Mesodermal cell (in vitro differentiated cells): ENCODE data around the gene TSC22D1.
"Not testable (repeated sequence)": the region's sequence is repeated elsewhere in the genome, so short reads cannot be mapped to it uniquely, and the experiment has no call there.

Source experiments
- H3K27ac ChIP-seq: 2 replicates; pipeline ENCODE4 v1.7.0; 2013; ENCODE audit warnings: mild to moderate bottlenecking, low read depth, low read length, moderate library complexity; ENCODE audit not compliant: severe bottlenecking
- H3K36me3 ChIP-seq: 2 replicates; pipeline ENCODE4 v1.7.1; 2013; ENCODE audit warnings: mild to moderate bottlenecking, low read length, moderate library complexity; ENCODE audit not compliant: control insufficient read depth, insufficient read depth
- H3K4me1 ChIP-seq: one replicate; pipeline ENCODE4 v1.7.1; 2013; ENCODE audit warnings: mild to moderate bottlenecking, low read length; ENCODE audit not compliant: insufficient read depth, control insufficient read depth, poor library complexity, severe bottlenecking
- H3K4me3 ChIP-seq: 2 replicates; pipeline ENCODE4 v1.7.0; 2013; ENCODE audit warnings: low read length, control low read depth, mild to moderate bottlenecking; ENCODE audit not compliant: insufficient read depth, poor library complexity, severe bottlenecking; ENCODE audit errors: extremely low read depth
- H3K9me3 ChIP-seq: 2 replicates; pipeline ENCODE4 v1.7.1; 2013; ENCODE audit warnings: mild to moderate bottlenecking, low read length, moderate library complexity; ENCODE audit not compliant: control insufficient read depth
- WGBS, 2 experiments: methylation state at CpG; one replicate each; pipeline ENCODE4 v1.1.5; 2013; ENCODE audit warnings: missing lambda C conversion rate in 2 of 2; ENCODE audit not compliant: insufficient coverage in 2 of 2; 5-methylcytosine and 5-hydroxymethylcytosine counted together

Gene TSC22D1

GRCh38 chr13:44573071-44573470 is 3.1 kb downstream of the TSC22D1 start:
- no peak overlapping the region for H3K27ac ChIP-seq
- H3K36me3 ChIP-seq: peaks cover 17% of the 10 kb centered on the region
- H3K4me1 ChIP-seq: peaks cover 18% of the 10 kb centered on the region
- H3K4me3 ChIP-seq: peak overlapping the region; percentile 21
- H3K9me3 ChIP-seq: no peaks in the 10 kb centered on the region
- 49 to 50% methylated on average over 2 to 7 of the region's 7 CpGs for WGBS, 2 experiments

- Histone ChIP-seq H3K27ac (no peak overlapping the region), H3K36me3 (no peaks in the 10 kb centered on the region), H3K4me3 (no peak overlapping the region), H3K9me3 (no peaks in the 10 kb centered on the region), H3K4me1 (no peaks in the 10 kb centered on the region)
These were observed 9.5 kb downstream of the TSC22D1 start for GRCh38 chr13:44566601-44567000.

GRCh38 chr13:44565881-44566280 is 10.2 kb downstream of the TSC22D1 start:
- H3K4me3 ChIP-seq: no peak overlapping the region
- H3K9me3 ChIP-seq: no peaks in the 10 kb centered on the region
- H3K36me3 ChIP-seq: no peaks in the 10 kb centered on the region
- WGBS, 2 experiments: 100% methylated on average over 3 of the region's 3 CpGs; no CpG with 5 or more reads in 1 of the 2 experiments
- no peaks in the 10 kb centered on the region for H3K4me1 ChIP-seq
- no peak overlapping the region for H3K27ac ChIP-seq

GRCh38 chr13:44564936-44565335 is 11.2 kb downstream of the TSC22D1 start:
- H3K36me3 ChIP-seq: no peaks in the 10 kb centered on the region
- WGBS, 2 experiments: 81% methylated on average over 2 of the region's 2 CpGs; no CpG with 5 or more reads in 1 of the 2 experiments
- H3K4me1 ChIP-seq: no peaks in the 10 kb centered on the region
- H3K9me3 ChIP-seq: no peaks in the 10 kb centered on the region
- H3K27ac ChIP-seq: no peak overlapping the region
- H3K4me3 ChIP-seq: no peak overlapping the region

- 97 to 98% methylated on average over 5 of the region's 6 CpGs for WGBS, 2 experiments
- not testable (repeated sequence) for H3K27ac ChIP-seq, H3K4me3 ChIP-seq, H3K36me3 ChIP-seq, H3K9me3 ChIP-seq, H3K4me1 ChIP-seq
These were observed 13.3 kb downstream of the TSC22D1 start for GRCh38 chr13:44562853-44563252.

GRCh38 chr13:44561351-44561750 is 14.8 kb downstream of the TSC22D1 start:
- no peak overlapping the region for H3K4me3 ChIP-seq
- no peaks in the 10 kb centered on the region for H3K9me3 ChIP-seq
- peaks cover 4% of the 10 kb centered on the region for H3K36me3 ChIP-seq
- H3K4me1 ChIP-seq: no peaks in the 10 kb centered on the region
- H3K27ac ChIP-seq: no peak overlapping the region
- 86 to 87% methylated on average over 1 of the region's 2 CpGs for WGBS, 2 experiments

GRCh38 chr13:44557986-44558385 is 18.1 kb downstream of the TSC22D1 start:
- Histone ChIP-seq H3K4me3 (no peak overlapping the region), H3K4me1 (peaks cover 4% of the 10 kb centered on the region)
- WGBS, 2 experiments: no CpG with 5 or more reads among the region's 2 CpGs

GRCh38 chr13:44555207-44555606 is 20.9 kb downstream of the TSC22D1 start:
- Histone ChIP-seq H3K4me1 (peaks cover 4% of the 10 kb centered on the region), H3K27ac (no peak overlapping the region), H3K4me3 (no peak overlapping the region), H3K36me3 (peaks cover 28% of the 10 kb centered on the region), H3K9me3 (no peaks in the 10 kb centered on the region)
- 97 to 98% methylated on average over 7 to 8 of the region's 12 CpGs for WGBS, 2 experiments

More at GRCh38 chr13:44557986-44558385, 18.1 kb downstream of the TSC22D1 start:
- Histone ChIP-seq H3K36me3 (peaks cover 14% of the 10 kb centered on the region), H3K9me3 (no peaks in the 10 kb centered on the region), H3K27ac (no peak overlapping the region)

- 100% methylated on average over 1 of the region's 4 CpGs for whole genome bisulfite sequencing, 2 experiments
These were observed 26.7 kb downstream of the TSC22D1 start for GRCh38 chr13:44549476-44549875.

GRCh38 chr13:44546164-44546563 is 30.0 kb downstream of the TSC22D1 start:
- Histone ChIP-seq H3K4me1 (no peaks in the 10 kb centered on the region), H3K27ac (no peak overlapping the region), H3K9me3 (no peaks in the 10 kb centered on the region), H3K4me3 (no peak overlapping the region), H3K36me3 (peaks cover 4% of the 10 kb centered on the region)
- no CpG with 5 or more reads among the region's 1 CpG for WGBS, 2 experiments

More at GRCh38 chr13:44549476-44549875, 26.7 kb downstream of the TSC22D1 start:
- no peak overlapping the region for H3K4me3 ChIP-seq
- H3K9me3 ChIP-seq: no peaks in the 10 kb centered on the region
- H3K36me3 ChIP-seq: peaks cover 21% of the 10 kb centered on the region
- H3K27ac ChIP-seq: no peak overlapping the region
- H3K4me1 ChIP-seq: no peaks in the 10 kb centered on the region

GRCh38 chr13:44543369-44543768 is 32.8 kb downstream of the TSC22D1 start:
- WGBS, 2 experiments: 75% methylated on average over 1 of the region's 3 CpGs; no CpG with 5 or more reads in 1 of the 2 experiments
- Histone ChIP-seq H3K4me1 (no peaks in the 10 kb centered on the region), H3K36me3 (no peaks in the 10 kb centered on the region), H3K27ac (no peak overlapping the region), H3K4me3 (no peak overlapping the region), H3K9me3 (no peaks in the 10 kb centered on the region)
